GM18517 (cell line): Measurements from ENCODE around the gene LRWD1.
"Not testable (repeated sequence)": the region's sequence is repeated elsewhere in the genome, so short reads cannot be mapped to it uniquely, and the experiment has no call there.

Experiments
- ATAC-seq: cut with Tn5 transposase; IDR thresholded peaks from one replicate; pipeline ENCODE4 v1.9.1; 2021; ENCODE audit warnings: mild to moderate bottlenecking, moderate library complexity; ENCODE audit not compliant: unreplicated experiment

LRWD1 gene

GRCh38 chr7:102439963-102440795 lies 24.6 kb upstream of the LRWD1 start:
- ATAC-seq, result no peak

DNA sequence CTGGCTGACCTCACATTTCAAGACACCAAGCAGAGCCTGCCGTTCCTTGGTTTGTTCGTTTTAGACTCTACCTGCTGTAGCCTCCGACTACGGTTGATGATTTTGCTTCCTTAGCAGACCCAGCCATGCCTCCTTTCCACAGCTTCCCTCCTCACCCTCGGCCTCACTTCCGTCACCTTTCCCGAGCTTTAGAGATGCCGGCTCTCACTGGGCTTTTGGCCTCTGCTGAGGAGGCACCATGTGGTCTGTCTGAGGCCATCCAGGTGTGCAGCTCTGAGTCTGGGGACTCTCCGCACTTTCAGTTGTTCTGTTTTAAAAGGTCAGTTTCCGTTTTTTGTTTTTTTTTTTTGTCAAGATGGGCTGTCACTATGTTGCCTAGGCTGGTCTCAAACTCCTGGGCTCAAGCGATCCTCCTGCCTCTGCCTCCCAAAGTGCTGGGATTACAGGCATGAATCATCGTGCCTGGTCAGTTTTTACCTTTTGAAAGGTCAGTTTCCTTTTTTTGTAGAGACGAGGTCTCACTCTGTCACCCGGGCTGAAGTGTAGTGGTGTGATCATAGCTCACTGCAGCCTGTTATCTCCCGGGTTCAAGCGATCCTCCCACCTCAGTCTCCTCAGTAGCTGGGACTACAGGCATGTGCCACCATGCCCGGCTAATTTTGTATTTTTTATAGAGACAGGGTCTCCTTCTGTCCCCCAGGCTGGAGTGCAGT lies 19.7 kb upstream of the LRWD1 start:
- peak; percentile 49 for ATAC-seq

DNA sequence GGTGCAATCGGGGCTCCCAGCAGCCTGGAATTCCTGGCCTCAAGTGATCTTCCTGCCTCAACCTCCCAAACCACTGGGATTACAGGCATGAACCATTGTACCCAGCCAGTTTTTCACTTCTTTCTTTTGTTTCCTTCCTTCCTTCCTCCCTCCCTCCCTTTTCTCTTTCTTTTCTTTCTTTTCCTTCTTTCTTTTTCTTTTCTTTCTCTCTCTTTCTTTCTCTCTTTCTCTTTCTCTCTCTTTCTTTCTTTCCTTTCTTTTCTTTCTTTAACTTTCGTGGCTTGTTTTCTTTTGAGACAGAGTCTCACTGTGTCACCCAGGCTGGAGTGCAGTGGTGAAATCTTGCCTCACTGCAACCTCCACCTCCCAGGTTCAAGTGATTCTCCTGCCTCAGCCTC lies 19.1 kb upstream of the LRWD1 start:
- no peak for ATAC-seq

- no peak for ATAC-seq
Measured at GRCh38 chr7:102446387-102447156, 18.2 kb upstream of the LRWD1 start.

DNA sequence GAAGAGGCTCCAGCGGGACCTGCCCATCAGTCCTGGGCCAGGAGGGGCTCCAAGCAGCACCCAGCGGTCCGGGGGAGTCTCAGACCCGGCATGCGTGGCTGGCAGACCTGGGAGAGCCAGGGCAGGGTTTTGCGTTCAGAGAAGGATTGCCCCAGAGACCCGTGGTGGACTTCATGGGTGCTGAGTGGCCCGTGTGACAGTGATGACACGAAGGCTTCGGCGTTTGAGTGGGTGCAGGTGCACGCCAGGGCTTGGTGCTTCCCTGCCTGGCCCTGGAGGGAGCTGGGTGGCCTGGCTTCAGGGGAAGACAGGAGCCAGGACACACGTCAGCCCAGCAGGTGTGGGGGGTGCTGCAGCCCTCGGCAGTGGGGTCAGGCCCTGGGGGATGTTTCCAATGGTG lies 17.5 kb upstream of the LRWD1 start:
- ATAC-seq, result no peak

- no peak for ATAC-seq
Measured at GRCh38 chr7:102449136-102449535, 15.6 kb upstream of the LRWD1 start.

DNA sequence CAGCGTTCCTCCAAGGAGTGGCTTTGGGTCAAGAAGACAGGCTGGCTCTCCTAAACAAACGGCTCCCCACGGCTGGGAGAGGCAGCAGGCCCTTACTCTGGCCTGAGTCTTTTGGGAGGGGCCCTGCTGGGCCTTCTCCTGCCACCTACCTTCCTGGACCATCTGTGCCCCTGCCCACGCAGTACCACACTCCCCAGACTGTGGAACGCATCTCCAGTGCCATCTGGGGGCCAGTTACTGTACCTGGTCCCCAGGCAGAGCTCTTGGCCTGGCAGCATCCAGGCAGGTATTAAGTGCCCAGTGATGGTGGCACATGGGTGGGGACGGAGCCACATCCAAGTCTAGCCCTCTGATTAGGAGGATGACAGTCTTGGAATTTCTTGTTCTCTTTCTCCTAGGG lies 14.5 kb upstream of the LRWD1 start:
- no peak for ATAC-seq

DNA sequence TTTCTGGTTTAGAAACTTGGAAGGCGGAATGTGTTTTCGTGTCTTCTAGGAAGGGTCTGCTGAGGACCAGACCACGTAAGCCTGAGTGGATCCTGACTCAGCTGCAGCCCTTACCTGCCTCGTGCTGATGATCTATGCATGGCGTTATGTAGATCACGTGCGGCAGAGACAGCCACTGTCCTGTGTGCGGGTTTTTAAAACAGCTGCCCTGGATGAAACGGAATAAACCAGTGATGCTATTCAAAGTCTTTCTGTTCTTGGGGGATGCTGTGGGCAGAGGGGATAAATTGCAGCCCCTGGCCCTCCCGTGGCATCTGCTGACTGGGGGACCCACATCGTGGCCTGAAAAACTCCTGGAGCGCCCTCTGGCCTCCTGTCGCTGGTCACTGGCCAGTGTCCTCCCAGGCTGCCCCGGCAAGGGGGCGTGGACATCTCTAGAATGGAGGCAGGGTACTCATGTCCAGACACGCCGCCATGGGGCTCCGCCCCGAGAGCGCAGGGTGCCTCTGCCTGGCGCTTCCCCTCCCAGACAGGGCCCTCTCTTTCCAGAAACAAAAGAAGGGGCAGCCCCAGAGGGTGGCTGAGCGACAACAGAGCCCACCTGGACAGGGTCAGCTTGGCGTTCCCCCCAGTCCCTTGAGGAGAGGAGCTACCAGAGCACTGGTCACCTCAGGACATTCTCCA lies 13.3 kb upstream of the LRWD1 start:
- ATAC-seq, result no peak

DNA sequence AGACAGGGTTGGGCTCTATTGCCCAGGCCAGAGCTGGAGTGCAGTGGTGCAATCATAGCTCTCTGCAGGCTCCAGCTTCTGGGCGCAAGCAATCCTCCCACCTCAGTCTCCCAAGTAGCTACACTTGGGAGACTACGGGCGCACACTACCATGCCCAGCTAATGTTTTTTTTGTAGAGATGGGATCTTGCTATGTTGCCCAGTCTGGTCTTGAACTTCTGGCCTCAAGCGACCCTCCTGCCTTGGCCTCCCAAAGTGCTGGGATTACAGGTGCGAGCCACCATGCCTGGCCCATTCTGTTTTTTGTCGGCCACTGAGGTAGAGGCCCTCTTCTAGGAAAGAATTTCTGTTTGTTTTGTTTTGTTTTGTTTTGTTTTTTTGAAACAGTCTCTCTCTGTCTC lies 12.3 kb upstream of the LRWD1 start:
- no peak for ATAC-seq

DNA sequence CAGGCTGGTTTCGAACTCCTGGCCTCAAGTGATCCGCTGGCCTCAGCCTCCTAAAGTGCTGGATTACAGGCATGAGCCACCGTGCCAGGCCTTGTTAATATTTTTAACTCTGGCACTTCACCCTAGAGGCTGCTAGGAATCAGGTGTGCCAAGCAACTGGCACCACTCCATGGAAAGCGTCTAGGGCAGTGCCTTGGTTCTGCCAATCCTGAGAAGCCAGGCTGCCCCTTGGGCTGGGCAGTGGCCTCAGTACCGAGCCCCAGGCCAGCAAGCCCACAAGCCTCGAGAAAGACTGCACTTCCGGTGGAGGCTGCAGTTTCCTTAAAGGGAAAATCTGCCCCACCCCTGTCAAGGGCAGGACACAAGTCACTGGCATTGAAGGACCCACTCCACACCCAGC lies 11.5 kb upstream of the LRWD1 start:
- no peak for ATAC-seq

DNA sequence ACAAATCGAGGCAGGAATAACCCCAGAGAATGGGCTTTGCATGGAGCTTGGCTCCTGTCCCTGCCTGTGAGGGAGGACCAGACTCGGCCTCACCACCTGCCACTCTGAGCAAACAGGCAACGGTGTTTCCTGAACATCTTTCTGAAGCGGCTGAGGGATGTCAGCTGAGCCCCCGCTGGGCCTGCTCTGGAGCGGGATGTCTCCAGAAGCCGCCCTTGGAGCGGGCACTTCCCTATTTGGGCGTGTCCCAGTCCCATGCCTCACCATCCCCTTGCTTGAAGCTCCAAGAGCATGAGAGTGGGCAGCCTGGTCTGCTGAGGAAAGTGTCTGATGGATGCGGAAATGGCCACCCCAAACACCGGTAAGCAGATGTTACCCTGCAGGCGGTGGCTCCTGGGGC lies 10.3 kb upstream of the LRWD1 start:
- ATAC-seq, result no peak

- ATAC-seq, result not testable (repeated sequence)
Measured at GRCh38 chr7:102454932-102455331, 9.9 kb upstream of the LRWD1 start.

- no peak for ATAC-seq
Measured at GRCh38 chr7:102455596-102455995, 9.2 kb upstream of the LRWD1 start.

GRCh38 chr7:102456327-102456726 lies 8.5 kb upstream of the LRWD1 start:
- ATAC-seq, result no peak

DNA sequence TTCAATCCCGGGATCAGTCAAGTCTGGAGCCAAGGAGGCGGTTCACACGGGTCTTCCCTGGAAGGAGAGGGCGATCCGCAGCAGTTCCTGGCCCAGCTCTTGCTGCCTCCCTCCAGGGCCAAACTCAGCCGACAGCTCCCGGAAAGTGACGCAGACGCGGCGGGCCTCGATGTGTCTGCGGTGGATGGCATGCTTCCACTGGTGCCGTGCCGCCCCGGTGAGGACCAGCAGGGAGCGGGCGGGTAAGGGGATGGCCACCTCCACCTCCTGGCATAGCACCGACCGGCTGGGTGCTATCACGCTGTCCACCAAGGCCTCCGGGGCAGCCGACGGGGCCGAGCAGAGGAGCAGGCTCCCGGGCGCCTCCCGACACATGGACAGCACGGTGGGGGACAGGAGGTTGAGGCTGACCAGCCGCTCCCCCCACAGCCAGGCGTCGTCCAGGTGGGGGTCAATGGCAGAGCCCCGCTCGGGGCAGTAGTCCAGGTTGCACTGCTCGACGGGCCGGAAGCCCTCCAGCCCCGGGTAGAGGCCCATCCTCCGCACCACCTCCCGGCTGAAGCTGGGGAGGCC lies 7.3 kb upstream of the LRWD1 start:
- ATAC-seq, result no peak

DNA sequence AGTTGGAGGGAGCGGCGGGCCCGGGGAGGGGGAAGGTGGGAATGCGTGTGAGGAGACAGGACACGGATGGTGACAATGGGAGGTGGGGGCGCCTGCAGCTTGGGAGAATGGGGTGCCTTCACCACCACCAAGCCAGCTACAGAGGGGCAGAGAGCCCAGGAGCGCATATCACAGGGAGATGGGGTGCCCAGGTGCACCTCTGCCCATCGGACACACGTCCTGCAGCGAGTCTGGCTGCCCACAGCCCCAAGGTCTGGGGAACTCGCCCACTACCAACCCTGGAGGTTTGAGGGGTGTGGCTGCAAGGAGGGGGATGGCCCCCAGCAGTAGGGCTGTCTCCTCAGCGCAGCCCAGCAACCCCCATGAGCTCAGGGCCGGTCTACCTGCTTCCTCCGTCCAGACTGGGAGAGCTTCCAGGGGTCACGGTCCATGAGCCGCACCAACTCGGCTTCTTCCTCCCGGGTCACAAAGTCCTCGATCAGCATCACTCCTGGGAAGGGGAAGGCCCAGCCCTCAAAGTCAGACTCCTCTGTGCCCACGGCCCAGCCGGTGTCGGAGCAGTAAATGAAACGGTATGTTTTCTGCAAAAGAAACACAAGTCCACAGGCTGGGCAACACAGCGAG lies 5.5 kb upstream of the LRWD1 start:
- no peak for ATAC-seq

DNA sequence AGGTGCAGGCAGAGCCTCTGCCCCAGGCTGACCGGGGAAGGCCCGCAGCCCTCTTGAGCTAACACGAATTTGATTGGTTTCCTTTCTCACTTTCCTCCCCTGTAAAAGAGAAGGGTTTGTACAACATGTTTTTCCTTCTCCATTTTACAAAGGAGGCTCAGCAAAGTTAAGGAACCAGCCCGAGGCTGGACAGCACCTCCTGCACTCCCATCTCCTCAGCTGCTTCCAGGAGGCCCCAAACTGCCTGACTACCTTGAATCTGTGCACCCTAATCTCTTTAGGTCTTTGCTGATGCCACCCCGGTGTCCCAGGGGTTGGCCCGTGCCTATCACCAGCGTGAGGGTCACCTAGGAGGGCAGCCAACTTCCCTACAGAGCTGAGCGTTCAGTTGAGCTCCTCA lies 4.3 kb upstream of the LRWD1 start:
- no peak for ATAC-seq

DNA sequence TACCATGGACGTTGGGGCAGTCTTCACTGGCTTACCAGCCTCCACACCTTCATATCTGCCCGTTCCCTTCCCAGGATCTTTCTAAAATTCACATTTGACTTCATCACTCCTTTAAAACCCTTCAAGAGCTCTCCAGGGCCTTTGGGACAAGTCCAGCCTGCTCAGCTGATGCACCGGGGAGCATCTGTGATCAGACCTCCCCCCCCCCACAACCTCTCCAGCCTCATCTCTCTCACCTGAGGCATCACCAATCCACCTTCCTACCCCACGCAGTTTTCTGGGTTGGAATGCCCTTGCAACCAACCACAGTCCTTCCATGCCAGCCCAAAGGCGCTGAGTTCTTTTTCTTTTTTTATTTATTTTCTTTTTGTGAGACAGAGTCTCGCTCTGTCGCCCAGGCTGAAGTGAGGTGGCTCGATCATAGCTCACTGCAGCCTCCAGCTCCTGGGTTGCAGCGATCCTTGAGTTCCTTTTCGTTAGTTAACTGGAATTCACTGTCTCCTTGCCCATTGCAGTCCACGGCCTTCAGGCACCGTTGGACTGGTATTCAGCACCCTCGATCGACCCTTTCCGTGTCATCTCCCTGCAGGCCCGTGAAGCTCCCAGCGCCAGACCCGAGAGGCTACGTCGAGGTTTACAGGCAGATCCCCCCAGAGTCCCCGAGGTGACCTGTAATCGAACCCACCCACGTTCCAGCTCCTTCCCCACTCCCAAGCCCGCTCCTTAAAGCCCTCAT lies 775 bp upstream of the LRWD1 start:
- no peak for ATAC-seq

GRCh38 chr7:102466097-102466496 lies 1.3 kb downstream of the LRWD1 start:
- ATAC-seq, result no peak
